Measurements from ENCODE around the gene ESRRA.

ESRRA gene

GRCh38 chr11:64333556-64333955 lies 28.2 kb downstream of the ESRRA start:
- no peak overlapping the region for H3K27ac ChIP-seq
- H3K4me3 ChIP-seq (ENCODE audit: low read depth in 1 of 2, low read length in 1 of 2) = no peak overlapping the region
- TF ChIP-seq CTCF (IDR thresholded peaks at IDR 0.05) = no peak
- H3K27me3 ChIP-seq = no peaks in the 10 kb centered on the region
- H3K9me3 ChIP-seq = no peaks in the 10 kb centered on the region
- no peaks in the 10 kb centered on the region for H3K36me3 ChIP-seq
- H3K4me1 ChIP-seq (ENCODE audit: control insufficient read depth in 1 of 2, insufficient read depth in 1 of 2, low read depth in 1 of 2, low read length in 1 of 2) = peaks cover 59% of the 10 kb centered on the region in 2 experiments

GRCh38 chr11:64334764-64335735 lies 29.7 kb downstream of the ESRRA start:
- no peak for TF ChIP-seq CTCF (IDR thresholded peaks at IDR 0.05)
- H3K36me3 ChIP-seq = no peaks in the 10 kb centered on the region
- peak overlapping the region; percentile 74 for H3K27ac ChIP-seq
- H3K27me3 ChIP-seq = no peaks in the 10 kb centered on the region
- H3K9me3 ChIP-seq = no peaks in the 10 kb centered on the region
- peak overlapping the region; percentile 2 to 14 for H3K4me3 ChIP-seq (ENCODE audit: low read depth in 1 of 2, low read length in 1 of 2)
- H3K4me1 ChIP-seq (ENCODE audit: control insufficient read depth in 1 of 2, insufficient read depth in 1 of 2, low read depth in 1 of 2, low read length in 1 of 2) = peaks cover 74% of the 10 kb centered on the region in 2 experiments

- Histone ChIP-seq H3K4me3 (ENCODE audit: low read depth in 1 of 2, low read length in 1 of 2) (no peak overlapping the region), H3K27ac (peak overlapping the region; percentile 99), H3K27me3 (no peaks in the 10 kb centered on the region), H3K36me3 (peaks cover 8% of the 10 kb centered on the region), H3K4me1 (ENCODE audit: control insufficient read depth in 1 of 2, insufficient read depth in 1 of 2, low read depth in 1 of 2, low read length in 1 of 2) (peaks cover 73 to 80% of the 10 kb centered on the region in 2 experiments), H3K9me3 (no peaks in the 10 kb centered on the region)
- no peak for TF ChIP-seq CTCF (IDR thresholded peaks at IDR 0.05)
Measured at GRCh38 chr11:64337538-64338249, 32.4 kb downstream of the ESRRA start.

- H3K9me3 ChIP-seq = no peaks in the 10 kb centered on the region
- no peak for TF ChIP-seq CTCF (IDR thresholded peaks at IDR 0.05)
- peak overlapping the region; percentile 88 to 89 for H3K4me3 ChIP-seq (ENCODE audit: low read depth in 1 of 2, low read length in 1 of 2)
- H3K4me1 ChIP-seq (ENCODE audit: control insufficient read depth in 1 of 2, insufficient read depth in 1 of 2, low read depth in 1 of 2, low read length in 1 of 2) = peaks cover 77 to 80% of the 10 kb centered on the region in 2 experiments
- H3K36me3 ChIP-seq = peaks cover 17% of the 10 kb centered on the region
- peak overlapping the region; percentile 99 for H3K27ac ChIP-seq
- H3K27me3 ChIP-seq = no peaks in the 10 kb centered on the region
Measured at GRCh38 chr11:64338716-64339115, 33.4 kb downstream of the ESRRA start.

- Histone ChIP-seq H3K4me1 (ENCODE audit: control insufficient read depth in 1 of 2, insufficient read depth in 1 of 2, low read depth in 1 of 2, low read length in 1 of 2) (peaks cover 77 to 83% of the 10 kb centered on the region in 2 experiments), H3K27me3 (no peaks in the 10 kb centered on the region), H3K27ac (peak overlapping the region; percentile 99), H3K9me3 (no peaks in the 10 kb centered on the region), H3K4me3 (ENCODE audit: low read depth in 1 of 2, low read length in 1 of 2) (peak overlapping the region; percentile 88 to 89), H3K36me3 (peaks cover 23% of the 10 kb centered on the region)
- no peak for TF ChIP-seq CTCF (IDR thresholded peaks at IDR 0.05)
Measured at GRCh38 chr11:64339286-64339685, 34.0 kb downstream of the ESRRA start.
